Measurements from ENCODE around the gene MYLK3.

DNA sequence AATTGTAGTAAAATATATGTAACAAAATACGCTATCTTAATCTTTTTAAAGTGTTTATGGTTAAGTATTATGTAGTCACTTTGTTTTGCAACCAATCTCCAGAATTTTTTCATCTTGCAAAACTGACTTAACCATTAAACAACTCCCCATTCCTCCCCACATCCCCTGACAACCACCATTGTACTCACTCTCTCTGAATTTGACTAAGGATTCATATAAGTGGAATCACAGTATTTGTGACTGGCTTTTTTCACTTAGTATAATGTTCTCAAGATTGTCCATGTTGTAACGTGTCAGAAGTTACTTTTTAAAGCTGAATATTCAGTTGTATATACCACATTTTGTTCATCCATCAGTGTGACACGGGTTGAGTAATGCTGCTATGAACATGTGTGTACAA, 48.1 kb downstream of the MYLK3 start:
- TF ChIP-seq POLR2AphosphoS5 (IDR thresholded peaks at IDR 0.05) (no peak), CTCF (IDR thresholded peaks at IDR 0.05) (no peak), POLR2A (IDR thresholded peaks at IDR 0.05) (no peak)

All from prostate gland (tissue), 2 donors.